HCT116 (cell line): Measurements from ENCODE around the gene NDN. TPM values are rescaled to one million over a fixed set of nuclear protein-coding genes. Genes with fewer than 3 reads are reported as not detected.

ENCODE experiments used
- ATAC-seq: fragments of 200-7000 bp; cut with Tn5 transposase; 2 replicates; pipeline ENCODE4 v1.9.1; 2020; ENCODE audit warnings: mild to moderate bottlenecking, moderate library complexity
- Bru-seq: library from RNA; stranded (reverse); fragments of 400-500 nt; gene quantifications from one replicate; lab custom pipeline; 2021; lab: Mats Ljungman, UMichigan
- BruChase-seq, 2 experiments: library from RNA; stranded (reverse); fragments of 400-500 nt; gene quantifications; one replicate each; lab custom pipeline; 2021; lab: Mats Ljungman, UMichigan
- BruUV-seq: library from RNA; stranded (reverse); fragments of 400-500 nt; replicated peaks from 2 replicates; lab custom pipeline; 2021; lab: Mats Ljungman, UMichigan
- CTCF ChIA-PET: fragments of 300-600 bp; sonication (Branson Sonifier 250); formaldehyde crosslinking; loops from one replicate; lab custom pipeline; 2021; ENCODE audit warnings: antibody characterized with exemption; lab: Charles Lee
- POLR2A ChIA-PET: fragments of 300-600, 350-600 bp; sonication (Branson Sonifier 250); formaldehyde crosslinking; loops from one replicate; lab custom pipeline; 2021; ENCODE audit warnings: antibody characterized with exemption; lab: Charles Lee
- RAD21 ChIA-PET, 2 experiments: fragments of 300-600 bp; sonication (Branson Sonifier 250); formaldehyde crosslinking; loops; one replicate each; lab custom pipeline; 2023; ENCODE audit warnings: low total read pairs in 2 of 2; ENCODE audit not compliant: uncharacterized antibody in 2 of 2, unreplicated experiment in 2 of 2, low non-redundant PET in 1 of 2; lab: Charles Lee
- DNase-seq: peaks from one replicate; pipeline ENCODE4 v3.0.0-alpha.2; 2010; ENCODE audit warnings: low read depth, low spot score
- H2AFZ ChIP-seq: fragments of 200-600 bp; shearing (Covaris generic), sonication (generic); 2 replicates; pipeline ENCODE4 v1.6.1; 2017; ENCODE audit warnings: low read depth, mixed run types, mixed read lengths, antibody characterized with exemption, low read length; ENCODE audit not compliant: poor library complexity, severe bottlenecking
- H3K27ac ChIP-seq: 2 replicates; pipeline ENCODE4 v1.5.1; 2012; ENCODE audit warnings: low read depth, low read length
- H3K27me3 ChIP-seq: fragments of 200-600 bp; sonication (generic); 2 replicates; pipeline ENCODE4 v1.6.1; 2016; ENCODE audit warnings: mixed run types, low read length, mixed read lengths; ENCODE audit not compliant: insufficient read depth
- H3K36me3 ChIP-seq, 2 experiments: fragments of 200-500 bp in 1 of 2; fragments of 200-600 bp in 1 of 2; sonication (Bioruptor generic) in 1 of 2; sonication (generic) in 1 of 2; 2 replicates each; pipeline versions ENCODE4 v1.5.1 to v1.6.1; 2014 to 2016; ENCODE audit warnings: low read length in 2 of 2, inconsistent platforms in 1 of 2, mixed read lengths in 1 of 2, mixed run types in 1 of 2; ENCODE audit not compliant: insufficient read depth in 2 of 2, control insufficient read depth in 1 of 2
- H3K4me1 ChIP-seq, 2 experiments: fragments of 200-600 bp in 1 of 2; sonication (generic) in 1 of 2; 2 replicates each; pipeline versions ENCODE4 v1.5.1 to v1.6.1; 2012 to 2017; ENCODE audit warnings: low read length in 2 of 2, inconsistent platforms in 1 of 2, mild to moderate bottlenecking in 1 of 2, mixed read lengths in 1 of 2, mixed run types in 1 of 2, moderate library complexity in 1 of 2; ENCODE audit not compliant: insufficient read depth in 2 of 2, control insufficient read depth in 1 of 2
- H3K4me2 ChIP-seq: fragments of 200-600 bp; sonication (generic); 2 replicates; pipeline ENCODE4 v1.6.1; 2017; ENCODE audit warnings: mixed run types, low read length, mixed read lengths
- H3K4me3 ChIP-seq, 2 experiments: fragments of 200-600 bp in 1 of 2; sonication (generic) in 1 of 2; replicated peaks in 1 of 2; 2 replicates each; pipeline ENCODE4 v1.5.1; 2011 to 2016; ENCODE audit warnings: low read length in 2 of 2, control low read depth in 1 of 2, low read depth in 1 of 2, mild to moderate bottlenecking in 1 of 2, mixed read lengths in 1 of 2, mixed run types in 1 of 2
- H3K79me2 ChIP-seq: fragments of 200-600 bp; sonication (generic); 2 replicates; pipeline ENCODE4 v1.6.1; 2017; ENCODE audit warnings: mild to moderate bottlenecking, mixed run types, low read length, moderate library complexity, mixed read lengths; ENCODE audit not compliant: insufficient read depth
- H3K9ac ChIP-seq: fragments of 200-600 bp; sonication (generic); 2 replicates; pipeline ENCODE4 v1.6.1; 2016; ENCODE audit warnings: low read length, mixed read lengths
- H3K9me2 ChIP-seq: fragments of 200-600 bp; sonication (generic), shearing (Covaris generic); 2 replicates; pipeline ENCODE4 v1.6.1; 2017; ENCODE audit warnings: mixed run types, mild to moderate bottlenecking, moderate library complexity; ENCODE audit not compliant: insufficient read depth
- H3K9me3 ChIP-seq, 2 experiments: fragments of 200-500 bp in 1 of 2; fragments of 200-600 bp in 1 of 2; sonication (Bioruptor generic) in 1 of 2; sonication (generic) in 1 of 2; 2 replicates each; pipeline ENCODE4 v1.6.1; 2014 to 2017; ENCODE audit warnings: low read length in 2 of 2, mixed read lengths in 2 of 2, inconsistent platforms in 1 of 2, low read depth in 1 of 2, mild to moderate bottlenecking in 1 of 2, mixed run types in 1 of 2, moderate library complexity in 1 of 2; ENCODE audit not compliant: control insufficient read depth in 1 of 2, insufficient read depth in 1 of 2
- H4K20me1 ChIP-seq: fragments of 200-600 bp; sonication (generic), shearing (Covaris generic); 2 replicates; pipeline ENCODE4 v1.6.1; 2017; ENCODE audit warnings: mixed run types, mild to moderate bottlenecking, moderate library complexity; ENCODE audit not compliant: insufficient read depth
- ATF3 ChIP-seq: IDR thresholded peaks from 2 replicates; pipeline ENCODE4 v1.6.1; 2012
- CBX3 ChIP-seq: IDR thresholded peaks from 2 replicates; pipeline ENCODE4 v1.6.1; 2012; ENCODE audit warnings: low read depth
- CEBPB ChIP-seq: IDR thresholded peaks from 2 replicates; pipeline ENCODE4 v1.6.1; 2012; ENCODE audit warnings: low read depth
- CTCF ChIP-seq, 3 experiments: fragments of 200-600 bp in 1 of 3; sonication (generic) in 1 of 3; IDR thresholded peaks in 2 of 3; conservative IDR thresholded peaks in 1 of 3; 2 replicates each; pipeline ENCODE4 v1.5.1; 2012 to 2017; ENCODE audit warnings: low read depth in 2 of 3, low read length in 2 of 3, antibody characterized with exemption in 1 of 3, borderline replicate concordance in 1 of 3, control low read depth in 1 of 3, mild to moderate bottlenecking in 1 of 3, mixed read lengths in 1 of 3, mixed run types in 1 of 3, moderate library complexity in 1 of 3; ENCODE audit not compliant: insufficient read depth in 1 of 3
- EGR1 ChIP-seq: IDR thresholded peaks from 2 replicates; pipeline ENCODE4 v1.6.1; 2012; ENCODE audit warnings: low read depth
- ELF1 ChIP-seq: IDR thresholded peaks from 2 replicates; pipeline ENCODE4 v1.6.1; 2012; ENCODE audit warnings: low read depth, borderline replicate concordance
- EZH2 ChIP-seq: fragments of 200-600 bp; sonication (generic); IDR thresholded peaks from 2 replicates; pipeline ENCODE4 v1.6.1; 2017; ENCODE audit warnings: antibody characterized with exemption, mixed run types
- FOSL1 ChIP-seq: IDR thresholded peaks from 2 replicates; pipeline ENCODE4 v1.6.1; 2012; ENCODE audit warnings: low read depth
- JUND ChIP-seq: IDR thresholded peaks from 2 replicates; pipeline ENCODE4 v1.6.1; 2012
- POLR2AphosphoS5 ChIP-seq: IDR thresholded peaks from 2 replicates; pipeline ENCODE4 v1.6.1; 2011; ENCODE audit warnings: mild to moderate bottlenecking, low read depth, low read length, moderate library complexity
- RAD21 ChIP-seq: IDR thresholded peaks from 2 replicates; pipeline ENCODE4 v1.6.1; 2012; ENCODE audit warnings: low read depth, mild to moderate bottlenecking
- REST ChIP-seq: IDR thresholded peaks from 2 replicates; pipeline ENCODE4 v1.6.1; 2012; ENCODE audit warnings: low read depth
- SIN3A ChIP-seq: IDR thresholded peaks from 2 replicates; pipeline ENCODE4 v1.6.1; 2012; ENCODE audit warnings: low read depth
- SP1 ChIP-seq: IDR thresholded peaks from 2 replicates; pipeline ENCODE4 v1.6.1; 2012; ENCODE audit warnings: low read depth
- TCF7L2 ChIP-seq: IDR thresholded peaks from 2 replicates; pipeline ENCODE4 v1.7.0; 2011; ENCODE audit warnings: borderline replicate concordance, inconsistent platforms; ENCODE audit not compliant: insufficient read depth, insufficient read length; ENCODE audit errors: extremely low read depth
- YY1 ChIP-seq: IDR thresholded peaks from 2 replicates; pipeline ENCODE4 v1.6.1; 2011; ENCODE audit warnings: low read length, low read depth, moderate library complexity, mild to moderate bottlenecking; ENCODE audit not compliant: insufficient replicate concordance; ENCODE audit errors: extremely low read depth
- ZBTB33 ChIP-seq: IDR thresholded peaks from 2 replicates; pipeline ENCODE4 v1.6.1; 2011; ENCODE audit warnings: mild to moderate bottlenecking, low read length, moderate library complexity; ENCODE audit not compliant: insufficient replicate concordance; ENCODE audit errors: extremely low read depth
- ZFX ChIP-seq: fragments of 450-650 bp; IDR thresholded peaks from 2 replicates; pipeline ENCODE4 v1.6.1; 2017
- ZNF274 ChIP-seq: fragments of 200-500 bp; sonication (Bioruptor generic); IDR thresholded peaks from 2 replicates; pipeline ENCODE4 v1.6.1; 2014; ENCODE audit warnings: mild to moderate bottlenecking, low read depth, low read length, inconsistent platforms
- intact Hi-C: fragments of 100-400 bp; cut with micrococcal nuclease; formaldehyde crosslinking; loops from 2 replicates; pipeline ENCODE4 v1.10.0; 2022
- long read RNA-seq: library from polyadenylated mRNA; unstranded; transcript quantifications from one replicate; pipeline ENCODE4 v2.0.0, GENCODE V29; 2021; ENCODE audit not compliant: unreplicated experiment
- polyA plus RNA-seq: library from polyadenylated mRNA; unstranded; fragments of >200 nt; gene quantifications from 2 replicates; pipeline ENCODE4 v1.2.1, GENCODE V29; 2012; ENCODE audit warnings: missing spikeins
- total RNA-seq: library from RNA; stranded (reverse); gene quantifications from one replicate; pipeline ENCODE4 v1.2.1, GENCODE V29; 2021; ENCODE audit not compliant: unreplicated experiment

Gene NDN
- not detected for total RNA-seq
- polyA plus RNA-seq: not detected in 2 replicates
- Bru-seq, nascent RNA: not detected
- not detected for BruChase-seq, experiment 1, labeled RNA remaining after a 6-hour chase
- not detected for BruChase-seq, experiment 2, labeled RNA remaining after a 2-hour chase
- long read RNA-seq: 0 reads

GRCh38 chr15:23687143-23687470 is at the start of gene NDN:
Gene NDN (minus strand): TSS chr15:23687305. CDS start chr15:23687217, 88 bp downstream.
- BruUV-seq: no TSS peak
- intact Hi-C loops: no loop called here

More at GRCh38 chr15:23687143-23687470, at the start of gene NDN:
- peaks cover 0 to 29% of the 10 kb centered on the region in 2 experiments; a peak in 2 of 4 replicates for H3K9me3 ChIP-seq
- H3K27me3 ChIP-seq: no peaks in the 10 kb centered on the region
- DNase-seq (no peak), ATAC-seq (no peak)
- no peaks in the 10 kb centered on the region for H3K9me2 ChIP-seq
- H4K20me1 ChIP-seq: no peaks in the 10 kb centered on the region
- H3K4me1 ChIP-seq: no peaks in the 10 kb centered on the region
- no peak within 1 kb of the TSS for H2AFZ ChIP-seq
- no peak within 1 kb of the TSS for H3K9ac ChIP-seq
- no peak within 1 kb of the TSS for H3K4me3 ChIP-seq
- no peaks in the 10 kb centered on the region for H3K79me2 ChIP-seq
- TF ChIP-seq RAD21 (no peak), POLR2AphosphoS5 (no peak), ZBTB33 (no peak), EGR1 (no peak), ZFX (no peak), FOSL1 (no peak), SP1 (no peak), TCF7L2 (no peak), CEBPB (no peak), SIN3A (no peak), REST (no peak), ELF1 (no peak), CBX3 (no peak), JUND (no peak), ATF3 (no peak), YY1 (no peak), CTCF (IDR thresholded peaks at IDR 0.05 in 2 of 3, conservative IDR thresholded peaks at IDR 0.05 in 1 of 3; ENCODE audit: borderline replicate concordance in 1 of 3, insufficient read depth in 1 of 3, low read depth in 2 of 3, low read length in 2 of 3) (no peak), EZH2 (no peak), ZNF274 (no peak)
- H3K36me3 ChIP-seq: no peaks in the 10 kb centered on the region
- ChIA-PET RAD21 (no interaction called here), POLR2A (no interaction called here), CTCF (no interaction called here)
- no peak within 1 kb of the TSS for H3K27ac ChIP-seq
- H3K4me2 ChIP-seq: no peak within 1 kb of the TSS
